GM10266 (cell line): ENCODE measurements around the gene LPP.

Experiments
- DNase-seq: peaks from one replicate; pipeline ENCODE4 v3.0.0; 2012; ENCODE audit errors: extremely low spot score
- CTCF ChIP-seq: IDR thresholded peaks from 2 replicates; pipeline ENCODE4 v1.5.1; 2012; ENCODE audit warnings: mild to moderate bottlenecking, low read depth; ENCODE audit not compliant: control insufficient read depth, insufficient read depth; ENCODE audit errors: missing control alignments

LPP gene

DNA sequence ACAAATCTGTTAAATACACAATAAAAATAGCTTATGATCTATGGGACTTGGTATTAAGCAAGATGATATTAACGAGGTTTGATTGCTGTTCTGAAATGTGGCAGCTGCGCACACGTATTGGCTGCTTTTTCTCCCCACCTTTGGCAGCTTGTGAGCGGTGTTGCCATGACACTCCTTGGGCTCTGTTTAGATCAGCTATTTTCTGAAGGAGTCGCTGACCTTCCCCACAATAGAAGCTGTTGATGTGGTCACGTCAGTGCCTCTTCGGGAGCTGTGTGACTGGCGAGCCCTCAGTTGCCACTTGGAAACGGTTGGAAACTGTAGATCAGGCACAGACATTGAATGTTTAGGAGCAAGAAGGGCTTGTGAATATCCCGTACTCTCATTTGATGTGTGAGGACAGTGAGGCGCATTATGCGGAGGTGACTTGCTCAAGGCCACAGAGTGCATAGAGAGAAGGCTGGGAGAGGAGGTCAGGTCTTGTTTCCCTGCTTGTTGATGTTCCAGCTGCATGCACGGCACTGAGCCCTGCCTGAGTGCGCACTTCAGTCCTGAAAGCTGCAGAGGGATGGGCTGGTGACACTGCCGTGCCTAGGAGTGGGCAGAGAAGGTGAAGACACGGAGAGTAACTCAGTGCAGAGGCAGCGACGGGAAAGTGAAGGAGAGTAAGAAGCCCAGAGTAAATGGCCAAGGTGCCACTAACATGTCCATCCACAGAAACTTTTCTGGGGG is 198.4 kb downstream of the LPP start:
- DNase-seq = no peak
- TF ChIP-seq CTCF = no peak

GRCh38 chr3:188353426-188353825 is 199.5 kb downstream of the LPP start:
- no peak for TF ChIP-seq CTCF
- no peak for DNase-seq

GRCh38 chr3:188358787-188359493 is 205.0 kb downstream of the LPP start:
- DNase-seq = no peak
- TF ChIP-seq CTCF = no peak

DNA sequence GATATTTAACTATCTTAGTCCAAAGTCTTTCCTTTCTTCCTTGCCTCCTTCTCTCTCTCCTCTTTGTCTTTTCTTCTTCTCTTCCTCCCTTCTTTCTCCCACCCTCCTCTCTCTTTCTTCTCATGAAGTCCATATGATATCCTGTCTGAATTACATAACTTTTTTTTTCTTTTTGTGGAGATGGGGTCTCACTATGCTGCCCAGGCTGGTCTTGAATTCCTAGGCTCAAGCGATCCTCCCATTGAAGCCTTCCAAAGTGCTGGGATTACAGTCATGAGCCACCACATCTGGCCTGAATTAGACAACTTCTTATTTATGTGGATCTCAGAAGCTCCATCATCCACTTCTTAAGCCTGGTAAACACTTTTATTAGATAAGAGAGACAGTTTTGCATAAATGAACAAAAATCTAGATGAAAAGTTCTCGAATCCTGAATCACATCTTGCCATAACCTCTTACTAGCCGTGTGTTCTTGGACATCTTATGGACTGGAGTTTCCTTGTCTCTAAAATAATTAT is 206.5 kb downstream of the LPP start:
- no peak for DNase-seq
- TF ChIP-seq CTCF = no peak

DNA sequence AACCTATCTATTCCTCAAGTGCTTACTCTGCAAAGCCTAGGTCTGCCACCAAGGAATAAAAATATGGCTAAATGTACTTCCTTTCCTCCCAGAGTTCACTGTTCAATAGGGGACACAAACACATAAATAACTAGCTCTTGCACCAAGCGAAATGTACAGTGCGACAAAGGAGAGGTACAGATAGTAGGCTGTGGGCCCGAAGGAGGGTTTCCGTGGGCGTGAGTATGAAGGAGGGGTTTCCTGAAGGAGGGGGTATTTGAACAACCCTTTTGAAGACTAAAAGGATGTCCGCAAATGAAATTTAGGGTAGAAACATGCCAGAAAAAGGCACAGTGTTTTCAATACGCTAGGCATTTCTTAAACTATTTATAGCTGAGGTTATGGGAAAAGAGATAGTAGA is 207.9 kb downstream of the LPP start:
- no peak for TF ChIP-seq CTCF
- no peak for DNase-seq

GRCh38 chr3:188362405-188362831 is 208.5 kb downstream of the LPP start:
- no peak for TF ChIP-seq CTCF
- no peak for DNase-seq

DNA sequence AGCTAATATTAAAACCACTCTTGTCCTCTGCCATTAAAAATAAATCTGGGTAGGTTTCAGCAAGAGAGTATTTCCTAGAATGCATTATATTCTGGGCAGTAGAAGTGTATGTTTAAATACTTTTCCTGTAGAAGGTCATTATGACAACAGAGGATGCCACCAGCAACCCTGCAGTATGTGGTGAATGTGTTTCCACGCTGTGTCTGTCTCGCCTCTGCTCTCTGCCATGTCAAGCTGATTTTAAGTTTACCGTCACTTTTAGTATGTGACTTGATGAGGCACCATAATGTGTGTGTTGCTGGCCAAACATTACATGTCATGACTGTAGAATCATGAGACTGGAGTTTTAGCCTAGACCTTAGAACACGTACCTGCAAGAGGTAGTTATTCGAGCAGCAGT is 211.2 kb downstream of the LPP start:
- DNase-seq = no peak
- no peak for TF ChIP-seq CTCF
